Esophagus muscularis mucosa (tissue), 3 donors: Measurements from ENCODE around the gene BLOC1S4.

Experiments used
- POLR2AphosphoS5 ChIP-seq, 2 donors: sonication (generic); formaldehyde crosslinking; IDR thresholded peaks; one replicate each; pipeline ENCODE4 v1.6.1; 2017; ENCODE audit warnings: antibody characterized with exemption in 2 of 2
- TF ChIP-seq, protein P1 (sequence below), 3 experiments: fragments of 200-600 bp in 2 of 3; fragments of 450-650 bp in 1 of 3; sonication (generic) in 2 of 3; IDR thresholded peaks; one replicate each; pipeline ENCODE4 v1.5.1; 2017 to 2019; ENCODE audit warnings: antibody characterized with exemption in 3 of 3, mild to moderate bottlenecking in 2 of 3, moderate library complexity in 1 of 3

DNA sequence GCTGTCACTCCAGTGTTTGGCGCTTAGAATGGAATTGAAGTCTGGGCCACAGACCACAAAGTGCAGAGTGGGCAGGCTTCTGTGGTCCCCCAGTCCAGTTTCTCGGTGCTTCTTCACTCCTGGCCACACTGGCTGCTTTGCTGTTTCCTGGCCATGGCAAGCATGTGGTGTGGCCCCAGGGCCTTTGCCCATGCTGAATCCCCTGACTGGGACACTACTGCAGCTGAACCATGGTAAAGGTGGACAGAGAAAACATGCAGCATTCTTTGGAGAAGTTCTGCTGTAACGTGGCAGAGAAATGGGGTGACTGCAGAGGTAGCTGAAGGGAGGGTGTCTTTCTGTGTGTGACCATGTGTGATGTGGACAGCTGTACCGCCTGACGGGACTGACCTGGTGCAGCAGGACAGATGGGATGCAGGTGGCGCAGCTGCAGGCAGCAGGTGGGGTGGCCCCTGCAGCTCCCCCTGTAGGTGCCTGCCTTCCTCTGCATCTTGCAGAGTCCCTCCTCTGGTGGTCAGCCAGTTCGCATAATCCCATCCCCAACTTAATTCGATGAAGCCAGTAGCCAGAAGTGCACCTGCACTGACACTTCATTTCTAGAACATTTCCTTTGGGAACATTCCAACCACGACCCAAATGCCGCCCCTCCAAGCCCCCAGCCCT, 35.5 kb upstream of the BLOC1S4 start:
- no peak for TF ChIP-seq POLR2AphosphoS5 (IDR thresholded peaks at IDR 0.05)
- TF ChIP-seq, protein P1, sequence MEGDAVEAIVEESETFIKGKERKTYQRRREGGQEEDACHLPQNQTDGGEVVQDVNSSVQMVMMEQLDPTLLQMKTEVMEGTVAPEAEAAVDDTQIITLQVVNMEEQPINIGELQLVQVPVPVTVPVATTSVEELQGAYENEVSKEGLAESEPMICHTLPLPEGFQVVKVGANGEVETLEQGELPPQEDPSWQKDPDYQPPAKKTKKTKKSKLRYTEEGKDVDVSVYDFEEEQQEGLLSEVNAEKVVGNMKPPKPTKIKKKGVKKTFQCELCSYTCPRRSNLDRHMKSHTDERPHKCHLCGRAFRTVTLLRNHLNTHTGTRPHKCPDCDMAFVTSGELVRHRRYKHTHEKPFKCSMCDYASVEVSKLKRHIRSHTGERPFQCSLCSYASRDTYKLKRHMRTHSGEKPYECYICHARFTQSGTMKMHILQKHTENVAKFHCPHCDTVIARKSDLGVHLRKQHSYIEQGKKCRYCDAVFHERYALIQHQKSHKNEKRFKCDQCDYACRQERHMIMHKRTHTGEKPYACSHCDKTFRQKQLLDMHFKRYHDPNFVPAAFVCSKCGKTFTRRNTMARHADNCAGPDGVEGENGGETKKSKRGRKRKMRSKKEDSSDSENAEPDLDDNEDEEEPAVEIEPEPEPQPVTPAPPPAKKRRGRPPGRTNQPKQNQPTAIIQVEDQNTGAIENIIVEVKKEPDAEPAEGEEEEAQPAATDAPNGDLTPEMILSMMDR (IDR thresholded peaks at IDR 0.05) = no peak
